GM12892 (cell line): ENCODE data around the gene TCAIM.

Source experiments
- POLR2A ChIP-seq: IDR thresholded peaks from 2 replicates; pipeline ENCODE4 v1.6.1; 2011; ENCODE audit warnings: low read depth, low read length, control low read depth
- POLR2AphosphoS5 ChIP-seq: IDR thresholded peaks from 2 replicates; pipeline ENCODE4 v1.6.1; 2011; ENCODE audit warnings: low read depth, low read length, control low read depth

- TF ChIP-seq POLR2A (no peak), POLR2AphosphoS5 (no peak)
Observed at GRCh38 chr3:44318891-44319311, 19.7 kb upstream of the TCAIM start.
